Lower leg skin (tissue), 4 donors: ENCODE results near the gene AK8. TPM values are rescaled to one million over a fixed set of nuclear protein-coding genes. Genes with fewer than 3 reads are reported as not detected.
A peak's percentile ranks its signal among the peaks of the same experiment; 100 is the strongest.

Experiments
- DNase-seq, 2 donors: peaks; one replicate each; pipeline ENCODE4 v3.0.0-alpha.2; 2019; ENCODE audit warnings: low spot score in 2 of 2
- H3K4me3 ChIP-seq: fragments of 200-600 bp; sonication (generic); 2 replicates; pipeline ENCODE4 v1.5.1; 2017; ENCODE audit warnings: mild to moderate bottlenecking, low read depth; ENCODE audit not compliant: poor library complexity, severe bottlenecking
- POLR2A ChIP-seq, 2 donors: fragments of 450-650 bp; IDR thresholded peaks; one replicate each; pipeline ENCODE4 v1.6.1; 2016 to 2017; ENCODE audit warnings: antibody characterized with exemption in 2 of 2, mild to moderate bottlenecking in 1 of 2, moderate library complexity in 1 of 2
- WGBS, 2 donors: methylation state at CpG; one replicate each; pipeline ENCODE4 v1.1.5; 2018; 5-methylcytosine and 5-hydroxymethylcytosine counted together
- intact Hi-C: fragments of 100-400 bp; cut with DNase I; formaldehyde crosslinking; loops from one replicate; pipeline ENCODE4 v1.15.0; 2023; ENCODE audit warnings: low total_unique reads
- total RNA-seq, 4 donors: library from RNA; depleted of rRNA; stranded (reverse); fragments of >200 nt; gene quantifications; one replicate each; pipeline ENCODE4 v1.1.0, GENCODE V29; 2016
- TF ChIP-seq, protein P1 (sequence below), 3 donors: fragments of 450-650 bp; IDR thresholded peaks; one replicate each; pipeline ENCODE4 v1.5.1; 2016; ENCODE audit warnings: antibody characterized with exemption in 3 of 3, mild to moderate bottlenecking in 3 of 3, moderate library complexity in 2 of 3

Gene AK8
- total RNA-seq, 4 donors from 2014 or later: 1.4 to 5.5 (median 2.0) TPM

DNA sequence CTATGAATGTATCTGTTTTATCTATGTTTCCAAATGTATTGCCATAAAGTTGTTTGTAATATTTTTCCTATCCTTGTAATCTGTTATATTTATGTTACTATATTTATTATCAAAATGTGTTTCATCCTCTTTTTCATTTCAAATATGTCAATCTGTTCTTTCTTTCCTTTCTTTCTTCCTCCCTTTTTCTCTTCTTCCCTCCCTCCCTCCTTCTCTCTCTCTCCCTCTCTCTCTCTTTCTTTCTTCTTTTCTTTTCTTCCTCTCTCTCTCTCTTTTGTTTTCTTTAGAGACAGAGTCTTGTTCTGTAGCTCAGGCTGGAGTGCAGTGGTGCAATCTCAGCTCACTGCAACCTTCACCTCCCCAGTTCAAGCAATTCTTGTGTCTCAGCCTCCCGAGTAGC is 116.5 kb downstream of the AK8 start:
- H3K4me3 ChIP-seq: no peak overlapping the region
- WGBS, 2 donors: 80 to 89% methylated on average over 1 of the region's 1 CpG
- DNase-seq: no peak
- intact Hi-C loops: no loop called here
- TF ChIP-seq, protein P1, sequence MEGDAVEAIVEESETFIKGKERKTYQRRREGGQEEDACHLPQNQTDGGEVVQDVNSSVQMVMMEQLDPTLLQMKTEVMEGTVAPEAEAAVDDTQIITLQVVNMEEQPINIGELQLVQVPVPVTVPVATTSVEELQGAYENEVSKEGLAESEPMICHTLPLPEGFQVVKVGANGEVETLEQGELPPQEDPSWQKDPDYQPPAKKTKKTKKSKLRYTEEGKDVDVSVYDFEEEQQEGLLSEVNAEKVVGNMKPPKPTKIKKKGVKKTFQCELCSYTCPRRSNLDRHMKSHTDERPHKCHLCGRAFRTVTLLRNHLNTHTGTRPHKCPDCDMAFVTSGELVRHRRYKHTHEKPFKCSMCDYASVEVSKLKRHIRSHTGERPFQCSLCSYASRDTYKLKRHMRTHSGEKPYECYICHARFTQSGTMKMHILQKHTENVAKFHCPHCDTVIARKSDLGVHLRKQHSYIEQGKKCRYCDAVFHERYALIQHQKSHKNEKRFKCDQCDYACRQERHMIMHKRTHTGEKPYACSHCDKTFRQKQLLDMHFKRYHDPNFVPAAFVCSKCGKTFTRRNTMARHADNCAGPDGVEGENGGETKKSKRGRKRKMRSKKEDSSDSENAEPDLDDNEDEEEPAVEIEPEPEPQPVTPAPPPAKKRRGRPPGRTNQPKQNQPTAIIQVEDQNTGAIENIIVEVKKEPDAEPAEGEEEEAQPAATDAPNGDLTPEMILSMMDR (IDR thresholded peaks at IDR 0.05): no peak
- TF ChIP-seq POLR2A (IDR thresholded peaks at IDR 0.05): no peak

DNA sequence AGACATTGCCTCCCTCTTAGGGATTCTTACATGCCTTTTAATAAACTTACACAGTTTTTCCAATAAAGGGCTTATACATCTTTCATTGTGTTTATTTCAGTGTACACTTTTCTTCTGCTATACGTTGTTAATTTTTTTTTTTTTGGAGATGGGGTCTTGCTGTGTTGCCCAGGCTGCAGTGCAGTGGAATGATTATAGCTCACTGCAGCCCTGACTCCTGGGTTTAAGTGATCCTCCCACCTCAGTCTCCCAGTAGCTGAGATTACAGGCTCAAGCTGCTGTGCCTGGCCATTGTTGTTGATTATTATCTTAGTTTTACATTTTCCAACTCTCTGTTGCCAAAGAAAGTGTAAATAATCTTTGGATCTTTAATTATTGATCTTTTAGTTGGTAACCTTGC is 118.0 kb downstream of the AK8 start:
- no peak for TF ChIP-seq POLR2A (IDR thresholded peaks at IDR 0.05)
- intact Hi-C loops: no loop called here
- WGBS, 2 donors: 76 to 93% methylated on average over 1 of the region's 1 CpG

DNA sequence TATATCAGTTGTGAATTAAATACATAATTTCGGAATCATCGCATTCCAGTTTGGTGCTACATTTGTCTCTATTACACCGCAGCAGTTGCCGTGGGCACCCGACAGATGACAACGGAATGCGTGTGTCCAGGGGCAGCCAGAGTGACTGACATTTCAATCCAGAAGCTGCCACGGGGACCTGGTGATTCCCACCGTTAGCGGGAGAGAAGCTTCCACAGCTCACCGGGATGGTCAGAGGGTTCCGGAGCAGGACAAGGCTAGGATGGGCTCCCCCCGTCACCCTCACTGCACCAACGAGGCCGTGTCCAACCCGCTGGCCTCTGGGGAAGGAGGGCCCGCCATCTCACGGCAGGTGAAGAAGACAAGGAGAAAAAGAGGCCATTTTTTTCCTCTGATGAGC is 121.1 kb downstream of the AK8 start:
- TF ChIP-seq, protein P1 (IDR thresholded peaks at IDR 0.05): no peak
- no peak for TF ChIP-seq POLR2A (IDR thresholded peaks at IDR 0.05)
- DNase-seq: peak in 1 of 2 donors; percentile 78
- WGBS, 2 donors: 87 to 91% methylated on average over 18 of the region's 18 CpGs
- intact Hi-C loops: no loop called here
- no peak overlapping the region for H3K4me3 ChIP-seq

More for the DNA sequence above, 118.0 kb downstream of the AK8 start:
- no peak overlapping the region for H3K4me3 ChIP-seq
- DNase-seq: no peak

DNA sequence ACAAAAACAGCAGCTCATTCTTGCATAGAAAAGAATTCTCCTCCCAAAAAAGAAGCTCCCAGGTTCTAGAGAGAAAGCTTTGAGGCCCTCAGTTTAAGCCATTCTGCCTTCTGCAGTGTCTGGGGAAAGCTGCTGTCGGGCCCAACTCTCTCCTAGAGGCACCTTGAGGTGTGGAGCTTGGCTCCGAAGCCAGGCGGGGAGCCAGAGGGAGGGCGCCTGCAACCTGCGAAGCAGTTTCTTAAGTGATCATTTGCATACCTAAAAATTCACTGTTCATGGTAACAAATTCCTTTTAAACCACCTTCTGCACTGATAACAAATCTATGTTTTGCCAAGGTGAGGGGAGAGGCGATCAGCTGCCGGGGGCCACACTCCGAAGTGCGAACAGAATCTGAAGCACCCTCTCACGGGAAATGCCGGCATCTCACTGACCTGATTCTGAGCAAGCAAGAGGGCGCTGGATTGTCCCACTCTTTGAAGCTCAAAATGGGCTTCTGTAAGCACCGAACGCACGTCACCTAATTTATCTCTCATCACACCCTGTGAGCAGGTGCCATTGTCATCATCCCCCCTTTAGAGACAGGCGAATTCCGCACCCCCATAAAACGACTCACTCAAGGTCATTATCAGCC is 121.8 kb downstream of the AK8 start:
- no peak overlapping the region for H3K4me3 ChIP-seq
- TF ChIP-seq POLR2A (IDR thresholded peaks at IDR 0.05): no peak
- TF ChIP-seq, protein P1 (IDR thresholded peaks at IDR 0.05): no peak
- 52 to 59% methylated on average over 18 of the region's 18 CpGs for WGBS, 2 donors
- peak in 1 of 2 donors; percentile 62 for DNase-seq
- intact Hi-C loops: no loop called here

DNA sequence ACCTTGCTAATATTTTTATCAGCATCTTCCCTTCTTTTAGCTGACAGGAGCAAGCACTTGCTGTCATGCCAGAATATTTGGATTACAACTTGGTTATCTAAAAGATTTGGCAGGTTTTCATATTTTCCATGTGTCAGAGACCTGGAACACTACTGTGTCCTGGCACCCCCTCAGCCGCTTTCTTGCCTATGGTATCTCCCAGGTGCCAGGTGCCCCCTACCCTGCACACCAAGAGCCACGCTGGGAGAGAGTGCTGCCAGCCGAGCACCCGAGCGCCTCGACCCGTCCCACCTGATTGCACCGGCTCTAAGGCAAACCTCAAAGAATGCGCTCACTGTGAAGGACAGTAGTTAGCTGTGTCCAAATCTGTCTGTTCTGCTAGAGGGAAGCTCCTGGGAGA is 123.0 kb downstream of the AK8 start:
- no peak overlapping the region for H3K4me3 ChIP-seq
- peak in 1 of 2 donors; percentile 57 for DNase-seq
- intact Hi-C loops: no loop called here
- TF ChIP-seq, protein P1 (IDR thresholded peaks at IDR 0.05): no peak
- no peak for TF ChIP-seq POLR2A (IDR thresholded peaks at IDR 0.05)
- 60 to 85% methylated on average over 9 of the region's 9 CpGs for WGBS, 2 donors

DNA sequence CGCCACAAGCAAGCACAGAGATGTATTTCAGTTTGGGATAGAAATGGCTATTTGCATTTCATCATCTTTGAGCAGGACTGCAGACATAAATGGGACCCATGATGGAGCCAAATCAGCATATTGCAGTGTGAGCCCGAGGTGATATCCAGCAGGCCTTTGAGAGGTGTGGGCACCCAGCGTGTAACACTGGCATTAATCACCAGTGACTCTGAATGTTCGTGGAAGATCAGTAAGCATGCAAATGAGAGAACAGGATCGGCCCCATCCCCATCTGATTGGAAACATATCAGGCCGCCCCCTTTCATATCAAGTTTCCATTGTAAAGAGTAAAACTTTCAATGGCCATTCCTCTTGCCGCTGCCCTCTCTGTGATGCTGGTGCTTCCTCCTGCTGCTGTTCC is 123.8 kb downstream of the AK8 start:
- TF ChIP-seq, protein P1 (IDR thresholded peaks at IDR 0.05): no peak
- no peak for TF ChIP-seq POLR2A (IDR thresholded peaks at IDR 0.05)
- peak in 1 of 2 donors; percentile 68 for DNase-seq
- intact Hi-C loops: no loop called here
- no peak overlapping the region for H3K4me3 ChIP-seq
- WGBS, 2 donors: 78 to 82% methylated on average over 7 of the region's 7 CpGs
